ENCODE results near the gene MYBBP1A. TPM values are rescaled to one million over a fixed set of nuclear protein-coding genes. Genes with fewer than 3 reads are reported as not detected.

Gene MYBBP1A
- total and polyA plus RNA-seq, 2 donors (not counting 1 experiment from before 2014, with no cell fraction given): 72.4 to 74.4 TPM

DNA sequence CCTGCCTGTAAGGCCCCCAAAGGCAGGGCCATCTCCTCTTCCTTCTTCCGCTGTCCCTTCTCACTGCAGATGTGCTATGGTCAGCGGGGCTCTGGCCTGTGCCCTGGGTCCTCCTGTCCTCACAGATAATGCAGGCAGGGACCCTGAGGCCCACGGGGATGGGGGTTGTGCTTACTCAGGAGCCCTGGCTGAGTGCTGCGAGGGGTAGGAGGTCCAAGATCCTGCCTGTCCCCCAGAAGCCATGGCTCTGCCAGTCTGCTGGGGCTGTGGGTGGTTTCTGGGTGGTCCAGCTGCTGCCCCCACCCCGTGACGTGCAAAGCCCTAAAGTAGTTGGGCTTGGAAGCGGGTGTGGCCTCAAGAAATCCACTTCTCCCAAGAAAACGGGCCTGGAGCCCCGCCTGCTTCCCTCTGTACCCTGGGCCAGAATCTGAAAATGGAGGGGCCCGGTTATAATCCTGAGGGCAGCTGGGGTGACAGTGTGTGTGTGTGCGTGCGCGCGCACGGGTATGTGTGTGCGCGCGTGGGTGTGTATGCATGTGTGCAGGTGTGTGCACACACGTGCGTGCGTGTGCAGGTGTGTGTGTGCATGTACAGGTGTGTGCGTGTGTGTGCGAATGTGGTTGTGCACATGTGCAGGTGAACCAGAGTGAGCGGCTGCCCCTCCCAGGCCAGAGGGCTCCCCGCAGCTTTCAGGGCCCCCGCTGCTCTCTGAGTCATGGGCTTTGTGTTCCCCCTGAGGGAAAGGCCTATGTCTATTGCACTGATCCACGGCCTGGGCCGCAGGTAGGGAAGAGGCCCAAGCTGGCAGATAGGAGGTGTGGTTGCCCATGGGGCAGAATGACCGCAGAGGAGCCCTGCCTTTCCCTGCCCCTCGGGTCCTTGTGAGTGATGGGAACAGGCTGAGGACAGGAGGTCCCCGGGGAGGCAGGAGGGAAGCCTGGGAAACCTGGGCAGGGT lies 42.8 kb downstream of the MYBBP1A start:
- Histone ChIP-seq H3K4me1 (ENCODE audit: control insufficient read depth in 2 of 2, insufficient read depth in 2 of 2, low read length in 2 of 2) (peaks cover 0 to 7% of the 10 kb centered on the region in 2 donors), H3K27me3 (replicated peaks in 1 of 4; ENCODE audit: control extremely low read depth in 1 of 4, control insufficient read depth in 3 of 4, insufficient read depth in 4 of 4, low read length in 3 of 4) (peaks cover 0 to 15% (median 3%) of the 10 kb centered on the region in 4 experiments), H3K79me2 (ENCODE audit: control insufficient read depth, insufficient read depth, low read length) (no peaks in the 10 kb centered on the region), H4K20me1 (ENCODE audit: control insufficient read depth, insufficient read depth, low read length, poor library complexity, severe bottlenecking) (no peaks in the 10 kb centered on the region), H2AFZ (ENCODE audit: insufficient read depth, low read depth, low read length, poor library complexity, severe bottlenecking) (no peak overlapping the region), H3K36me3 (replicated peaks in 1 of 2; ENCODE audit: control extremely low read depth in 1 of 2, control insufficient read depth in 1 of 2, extremely low read depth in 1 of 2, insufficient read depth in 2 of 2, low read length in 1 of 2) (no peaks in the 10 kb centered on the region), H3K4me2 (replicated peaks; ENCODE audit: low read depth, low read length, poor library complexity, severe bottlenecking) (no peak overlapping the region), H3K27ac (ENCODE audit: low read length in 2 of 2) (no peak overlapping the region), H3K9ac (ENCODE audit: low read length) (no peak overlapping the region), H3K4me3 (ENCODE audit: control extremely low read depth in 1 of 5, extremely low read depth in 1 of 5, insufficient read depth in 1 of 5, low read depth in 2 of 5, low read length in 4 of 5) (no peak overlapping the region), H3K9me3 (ENCODE audit: control extremely low read depth in 1 of 3, control insufficient read depth in 2 of 3, insufficient read depth in 1 of 3, low read length in 2 of 3) (peaks cover 0 to 3% (median 0%) of the 10 kb centered on the region in 3 donors)
- no peak for ATAC-seq (ENCODE audit: low read depth)
- H3K27ac Mint-ChIP-seq: no peak overlapping the region
- ChIA-PET POLR2A (no interaction called here), CTCF (no interaction called here)
- WGBS (ENCODE audit: insufficient coverage): 95% methylated on average over 26 of the region's 31 CpGs
- TF ChIP-seq EZH2 (IDR thresholded peaks at IDR 0.05; ENCODE audit: borderline replicate concordance, insufficient read depth, low read depth, low read length, poor library complexity, severe bottlenecking): no peak
- TF ChIP-seq, protein P1, sequence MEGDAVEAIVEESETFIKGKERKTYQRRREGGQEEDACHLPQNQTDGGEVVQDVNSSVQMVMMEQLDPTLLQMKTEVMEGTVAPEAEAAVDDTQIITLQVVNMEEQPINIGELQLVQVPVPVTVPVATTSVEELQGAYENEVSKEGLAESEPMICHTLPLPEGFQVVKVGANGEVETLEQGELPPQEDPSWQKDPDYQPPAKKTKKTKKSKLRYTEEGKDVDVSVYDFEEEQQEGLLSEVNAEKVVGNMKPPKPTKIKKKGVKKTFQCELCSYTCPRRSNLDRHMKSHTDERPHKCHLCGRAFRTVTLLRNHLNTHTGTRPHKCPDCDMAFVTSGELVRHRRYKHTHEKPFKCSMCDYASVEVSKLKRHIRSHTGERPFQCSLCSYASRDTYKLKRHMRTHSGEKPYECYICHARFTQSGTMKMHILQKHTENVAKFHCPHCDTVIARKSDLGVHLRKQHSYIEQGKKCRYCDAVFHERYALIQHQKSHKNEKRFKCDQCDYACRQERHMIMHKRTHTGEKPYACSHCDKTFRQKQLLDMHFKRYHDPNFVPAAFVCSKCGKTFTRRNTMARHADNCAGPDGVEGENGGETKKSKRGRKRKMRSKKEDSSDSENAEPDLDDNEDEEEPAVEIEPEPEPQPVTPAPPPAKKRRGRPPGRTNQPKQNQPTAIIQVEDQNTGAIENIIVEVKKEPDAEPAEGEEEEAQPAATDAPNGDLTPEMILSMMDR (IDR thresholded peaks at IDR 0.05): no peak
- intact Hi-C loops (cut with micrococcal nuclease): no loop called here
- H3K9me3 Mint-ChIP-seq (ENCODE audit: insufficient read depth): no peaks in the 10 kb centered on the region
- peaks cover 20% of the 10 kb centered on the region for H3K27me3 Mint-ChIP-seq
- DNase-seq: no peak
- peaks cover 1% of the 10 kb centered on the region for H3K4me1 Mint-ChIP-seq
- no peak overlapping the region for H3K4me3 Mint-ChIP-seq

Measured in B cell (primary cell).